ENCODE results near the gene QKI. TPM values are rescaled to one million over a fixed set of nuclear protein-coding genes. Genes with fewer than 3 reads are reported as not detected.

Gene QKI
- total RNA-seq, 1 experiment from 2014 or later: 194 TPM

- DNase-seq (ENCODE audit: low read depth in 1 of 2, low spot score in 2 of 2): no peak
- Histone ChIP-seq H3K9me3 (replicated peaks) (no peaks in the 10 kb centered on the region), H3K27me3 (replicated peaks) (no peaks in the 10 kb centered on the region), H3K27ac (no peak overlapping the region), H3K4me1 (replicated peaks) (no peaks in the 10 kb centered on the region), H3K4me3 (no peak overlapping the region), H3K36me3 (no peaks in the 10 kb centered on the region; the same call in 1 of the 2 replicates)
Measured at GRCh38 chr6:163446549-163446948, 32.0 kb downstream of the QKI start.

- DNase-seq (ENCODE audit: low read depth in 1 of 2, low spot score in 2 of 2): no peak
- Histone ChIP-seq H3K36me3 (no peaks in the 10 kb centered on the region; the same call in 1 of the 2 replicates), H3K4me1 (replicated peaks) (no peaks in the 10 kb centered on the region)
Measured at GRCh38 chr6:163449076-163449475, 34.6 kb downstream of the QKI start.

GRCh38 chr6:163454425-163454824 lies 39.9 kb downstream of the QKI start:
- Histone ChIP-seq H3K4me1 (replicated peaks) (peaks cover 22% of the 10 kb centered on the region), H3K36me3 (peaks cover 28% of the 10 kb centered on the region), H3K9me3 (replicated peaks) (no peaks in the 10 kb centered on the region), H3K27ac (no peak overlapping the region), H3K27me3 (replicated peaks) (no peaks in the 10 kb centered on the region), H3K4me3 (no peak overlapping the region)
- DNase-seq (ENCODE audit: low read depth in 1 of 2, low spot score in 2 of 2): no peak

More at GRCh38 chr6:163449076-163449475, 34.6 kb downstream of the QKI start:
- Histone ChIP-seq H3K27me3 (replicated peaks) (no peaks in the 10 kb centered on the region), H3K27ac (no peak overlapping the region), H3K4me3 (no peak overlapping the region), H3K9me3 (replicated peaks) (no peaks in the 10 kb centered on the region)

DNA sequence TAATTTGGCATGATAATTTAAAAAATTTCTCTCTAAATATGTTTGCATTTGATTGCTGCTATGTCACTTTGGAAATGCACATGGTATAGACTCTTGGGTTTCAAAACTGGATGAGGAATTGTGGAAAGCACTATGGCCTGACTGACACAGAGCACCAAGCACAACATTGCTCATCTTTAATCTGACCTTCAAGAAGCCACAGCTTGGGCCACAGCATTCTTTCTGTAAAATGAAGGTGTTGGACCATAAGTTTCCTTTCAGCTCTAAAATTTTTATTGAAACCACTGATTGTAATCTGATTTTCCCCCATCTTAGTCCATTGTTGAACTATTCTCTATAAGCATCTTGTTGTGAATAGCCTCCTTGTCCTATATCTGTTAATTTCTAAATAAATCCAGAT lies 41.0 kb downstream of the QKI start:
- H3K27me3 ChIP-seq (replicated peaks): no peaks in the 10 kb centered on the region
- no peak for DNase-seq (ENCODE audit: low read depth in 1 of 2, low spot score in 2 of 2)
- no peak overlapping the region for H3K27ac ChIP-seq
- peaks cover 30% of the 10 kb centered on the region for H3K4me1 ChIP-seq (replicated peaks)
- no peak overlapping the region for H3K4me3 ChIP-seq
- H3K9me3 ChIP-seq (replicated peaks): no peaks in the 10 kb centered on the region
- peaks cover 28% of the 10 kb centered on the region for H3K36me3 ChIP-seq

DNA sequence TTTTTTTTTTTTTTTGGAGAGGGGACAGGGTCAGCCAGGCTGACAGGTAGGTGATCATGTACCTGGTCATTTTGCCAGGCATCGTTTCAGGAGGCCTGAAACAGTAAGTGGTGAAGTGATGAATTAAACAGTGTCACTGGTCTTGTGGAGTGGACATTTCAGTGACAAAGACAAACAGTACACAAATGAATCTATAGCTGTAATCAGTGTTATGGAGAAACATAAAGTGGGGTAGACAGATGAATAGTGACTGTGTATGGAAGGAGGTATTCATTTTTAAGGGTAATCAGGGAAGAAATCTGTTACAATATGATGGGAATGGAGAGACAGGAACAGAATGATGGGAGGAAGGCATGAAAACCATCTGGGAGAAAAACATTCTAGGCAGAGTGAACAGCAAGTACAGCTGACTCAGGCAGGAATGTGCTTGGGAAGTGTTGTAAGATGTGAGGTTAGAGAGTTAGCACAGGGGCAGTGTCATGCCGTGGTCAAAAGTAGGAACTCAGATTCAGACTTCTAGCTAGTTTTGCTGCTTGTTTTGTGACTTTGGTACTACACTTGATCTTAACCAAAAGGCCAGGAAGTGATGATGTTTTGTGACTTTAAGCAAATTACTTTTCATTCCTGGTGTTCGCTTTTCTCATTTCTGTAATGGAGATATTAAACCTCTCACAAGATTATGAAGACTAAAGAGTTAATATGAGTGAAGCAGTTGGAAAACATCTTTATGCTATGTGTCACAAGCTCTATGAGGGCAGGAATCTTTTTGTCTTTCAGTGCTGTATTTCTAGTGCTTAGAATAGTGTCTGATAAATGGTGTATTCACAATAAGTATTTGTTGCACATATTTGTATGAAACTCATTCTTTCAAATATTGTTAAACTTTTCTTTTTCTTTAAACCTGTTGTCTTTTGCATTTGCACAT lies 43.4 kb downstream of the QKI start:
- peak; percentile 51 to 62 for DNase-seq (ENCODE audit: low read depth in 1 of 2, low spot score in 2 of 2)
- Histone ChIP-seq H3K4me1 (replicated peaks) (peaks cover 30% of the 10 kb centered on the region), H3K27ac (peak overlapping the region; percentile 56), H3K9me3 (replicated peaks) (no peaks in the 10 kb centered on the region), H3K27me3 (replicated peaks) (no peaks in the 10 kb centered on the region), H3K4me3 (no peak overlapping the region), H3K36me3 (peaks cover 32% of the 10 kb centered on the region)

DNA sequence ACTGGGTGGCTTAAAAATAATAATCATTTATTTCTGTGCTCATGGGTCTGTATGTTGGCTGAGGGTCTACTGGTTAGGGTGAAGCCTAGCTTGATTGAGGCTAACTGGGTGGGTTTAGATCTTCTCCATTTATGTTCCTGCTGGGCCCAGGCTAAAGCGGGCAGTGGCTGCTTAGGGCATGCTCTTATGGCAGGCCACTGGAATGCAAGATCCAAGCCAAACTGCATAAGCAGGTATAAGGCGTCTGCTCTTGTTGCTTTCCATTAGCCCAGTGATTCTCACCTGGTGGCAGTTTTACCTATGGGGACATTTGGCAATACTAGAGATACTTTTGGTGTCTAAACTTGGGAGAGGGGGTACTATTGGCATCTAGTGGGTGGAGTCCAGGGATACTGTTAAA lies 44.5 kb downstream of the QKI start:
- no peak overlapping the region for H3K4me3 ChIP-seq
- no peaks in the 10 kb centered on the region for H3K27me3 ChIP-seq (replicated peaks)
- peaks cover 36% of the 10 kb centered on the region for H3K36me3 ChIP-seq
- DNase-seq (ENCODE audit: low read depth in 1 of 2, low spot score in 2 of 2): no peak
- H3K4me1 ChIP-seq (replicated peaks): peaks cover 30% of the 10 kb centered on the region
- H3K9me3 ChIP-seq (replicated peaks): no peaks in the 10 kb centered on the region
- H3K27ac ChIP-seq: no peak overlapping the region

- peaks cover 38% of the 10 kb centered on the region for H3K36me3 ChIP-seq
- H3K9me3 ChIP-seq (replicated peaks): no peaks in the 10 kb centered on the region
- peak in 1 of 2 experiments; percentile 40 for DNase-seq (ENCODE audit: low read depth in 1 of 2, low spot score in 2 of 2)
- peak overlapping the region; percentile 79 for H3K27ac ChIP-seq
- no peak overlapping the region for H3K4me3 ChIP-seq
- H3K27me3 ChIP-seq (replicated peaks): no peaks in the 10 kb centered on the region
- peaks cover 30% of the 10 kb centered on the region for H3K4me1 ChIP-seq (replicated peaks)
Measured at GRCh38 chr6:163459536-163459935, 45.0 kb downstream of the QKI start.

DNA sequence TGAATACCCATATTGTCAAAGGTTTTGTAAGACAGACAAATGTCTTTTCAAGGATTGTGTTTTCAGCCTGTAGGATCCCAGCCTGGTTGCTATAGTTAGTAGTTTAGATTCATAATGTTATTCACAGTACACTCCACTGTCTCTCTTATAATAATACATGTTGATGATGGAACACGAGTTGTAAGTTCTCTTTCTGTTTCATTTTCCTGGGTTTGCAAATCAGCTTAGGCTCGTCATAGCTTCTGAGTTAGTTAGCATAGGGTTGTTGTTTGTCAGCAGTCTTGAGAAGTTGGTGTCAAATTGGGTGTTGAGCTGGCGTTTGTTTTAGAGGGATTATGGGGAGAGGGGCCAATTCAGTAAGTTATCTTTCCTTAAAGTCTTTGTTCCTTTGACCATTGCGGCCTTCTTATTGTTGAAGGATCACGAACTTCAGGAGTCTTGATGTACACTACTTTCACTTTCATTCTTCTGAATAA lies 45.8 kb downstream of the QKI start:
- peak in 1 of 2 experiments; percentile 76 for DNase-seq (ENCODE audit: low read depth in 1 of 2, low spot score in 2 of 2)
- peak overlapping the region; percentile 79 for H3K27ac ChIP-seq
- H3K4me3 ChIP-seq: peak overlapping the region; percentile 34
- peaks cover 30% of the 10 kb centered on the region for H3K4me1 ChIP-seq (replicated peaks)
- H3K9me3 ChIP-seq (replicated peaks): no peaks in the 10 kb centered on the region
- H3K36me3 ChIP-seq: peaks cover 42% of the 10 kb centered on the region
- no peaks in the 10 kb centered on the region for H3K27me3 ChIP-seq (replicated peaks)

DNA sequence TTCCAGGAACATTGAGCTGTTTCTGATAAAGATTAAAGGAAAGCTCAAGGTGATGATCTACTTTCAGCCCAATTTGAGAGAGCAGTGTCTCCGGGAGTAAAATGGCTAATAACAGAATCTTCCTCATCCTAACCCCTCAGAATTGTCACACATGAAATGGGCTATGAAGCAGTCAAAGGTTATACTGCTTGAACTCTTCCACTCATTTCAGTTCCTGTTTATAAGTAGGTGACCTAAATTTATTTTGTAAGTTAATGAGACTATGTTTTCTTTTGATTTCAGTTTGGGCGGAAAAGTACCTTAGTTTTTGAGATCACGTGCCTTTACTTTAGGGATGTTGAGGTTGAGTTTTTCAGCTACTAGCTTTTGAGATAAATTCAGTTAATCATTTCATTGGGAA lies 47.2 kb downstream of the QKI start:
- Histone ChIP-seq H3K9me3 (replicated peaks) (no peaks in the 10 kb centered on the region), H3K27ac (peak overlapping the region; percentile 79; the same call in 1 of the 2 replicates), H3K36me3 (peaks cover 32% of the 10 kb centered on the region), H3K4me1 (replicated peaks) (peaks cover 30% of the 10 kb centered on the region), H3K27me3 (replicated peaks) (no peaks in the 10 kb centered on the region), H3K4me3 (no peak overlapping the region)
- no peak for DNase-seq (ENCODE audit: low read depth in 1 of 2, low spot score in 2 of 2)

DNA sequence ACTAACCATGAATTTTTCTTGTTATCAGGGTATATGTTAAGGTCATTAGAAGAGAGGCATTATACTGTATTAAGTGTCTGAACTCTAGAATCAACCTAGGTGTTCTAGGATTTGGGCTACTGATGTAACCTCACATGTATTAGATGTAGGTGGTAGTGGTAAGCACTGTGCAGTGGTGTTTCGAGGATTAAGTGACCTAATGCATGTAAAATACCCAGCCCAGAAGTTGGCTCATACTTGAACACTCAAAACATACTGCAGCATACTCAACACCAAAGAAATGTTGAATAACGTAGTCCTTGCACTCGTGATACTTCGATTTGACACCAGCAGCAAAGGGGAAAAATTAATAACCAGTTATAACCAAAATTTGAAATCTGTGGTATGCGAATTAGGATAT lies 48.7 kb downstream of the QKI start:
- Histone ChIP-seq H3K4me1 (replicated peaks) (peaks cover 20% of the 10 kb centered on the region), H3K36me3 (peaks cover 23% of the 10 kb centered on the region), H3K27me3 (replicated peaks) (no peaks in the 10 kb centered on the region), H3K27ac (no peak overlapping the region), H3K4me3 (no peak overlapping the region), H3K9me3 (replicated peaks) (no peaks in the 10 kb centered on the region)
- no peak for DNase-seq (ENCODE audit: low read depth in 1 of 2, low spot score in 2 of 2)

- no peak for DNase-seq (ENCODE audit: low read depth in 1 of 2, low spot score in 2 of 2)
- Histone ChIP-seq H3K36me3 (peaks cover 19% of the 10 kb centered on the region), H3K27me3 (replicated peaks) (no peaks in the 10 kb centered on the region)
Measured at GRCh38 chr6:163463795-163464194, 49.3 kb downstream of the QKI start.

GRCh38 chr6:163466839-163467390 lies 52.4 kb downstream of the QKI start:
- H3K4me1 ChIP-seq (replicated peaks): no peaks in the 10 kb centered on the region
- H3K27ac ChIP-seq: no peak overlapping the region
- DNase-seq (ENCODE audit: low read depth in 1 of 2, low spot score in 2 of 2): no peak
- peaks cover 50% of the 10 kb centered on the region for H3K36me3 ChIP-seq
- H3K9me3 ChIP-seq (replicated peaks): no peaks in the 10 kb centered on the region
- no peak overlapping the region for H3K4me3 ChIP-seq
- H3K27me3 ChIP-seq (replicated peaks): no peaks in the 10 kb centered on the region

More at GRCh38 chr6:163463795-163464194, 49.3 kb downstream of the QKI start:
- H3K9me3 ChIP-seq (replicated peaks): no peaks in the 10 kb centered on the region
- peaks cover 14% of the 10 kb centered on the region for H3K4me1 ChIP-seq (replicated peaks)
- H3K4me3 ChIP-seq: no peak overlapping the region
- H3K27ac ChIP-seq: no peak overlapping the region

DNA sequence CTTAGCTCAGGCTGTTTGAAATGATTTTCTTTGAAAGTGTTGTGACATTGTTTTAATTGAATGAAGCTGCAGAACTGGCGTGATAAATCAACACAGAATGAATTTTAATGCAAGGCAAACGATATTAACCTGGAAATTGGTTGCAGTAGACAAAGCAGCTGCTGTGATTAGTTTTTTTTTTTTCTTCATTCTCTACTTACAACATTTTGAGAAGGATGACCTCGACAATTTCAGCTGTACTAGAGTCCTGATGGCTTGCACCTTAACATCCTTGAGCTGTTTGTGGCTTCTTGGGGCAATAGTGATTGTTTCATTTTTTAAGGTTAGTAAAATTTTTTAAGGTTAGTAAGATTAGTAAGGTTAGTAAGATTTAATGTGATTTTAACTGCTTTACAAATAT lies 54.2 kb downstream of the QKI start:
- Histone ChIP-seq H3K36me3 (peaks cover 51% of the 10 kb centered on the region), H3K9me3 (replicated peaks) (no peaks in the 10 kb centered on the region), H3K27me3 (replicated peaks) (no peaks in the 10 kb centered on the region), H3K27ac (no peak overlapping the region), H3K4me3 (no peak overlapping the region), H3K4me1 (replicated peaks) (peaks cover 6% of the 10 kb centered on the region; the same call in 1 of the 2 replicates)
- DNase-seq (ENCODE audit: low read depth in 1 of 2, low spot score in 2 of 2): no peak

- H3K4me3 ChIP-seq: no peak overlapping the region
- no peaks in the 10 kb centered on the region for H3K9me3 ChIP-seq (replicated peaks)
- no peaks in the 10 kb centered on the region for H3K27me3 ChIP-seq (replicated peaks)
- H3K27ac ChIP-seq: no peak overlapping the region
- peaks cover 14% of the 10 kb centered on the region for H3K4me1 ChIP-seq (replicated peaks)
- peaks cover 49% of the 10 kb centered on the region for H3K36me3 ChIP-seq
- DNase-seq (ENCODE audit: low read depth in 1 of 2, low spot score in 2 of 2): no peak
Measured at GRCh38 chr6:163469459-163469985, 55.0 kb downstream of the QKI start.
